Left colon (tissue), 2 donors: Measurements from ENCODE around the gene SAMD8. TPM values are rescaled to one million over a fixed set of nuclear protein-coding genes. Genes with fewer than 3 reads are reported as not detected.
"Not testable (repeated sequence)": the region's sequence is repeated elsewhere in the genome, so short reads cannot be mapped to it uniquely, and the experiment has no call there.

Source experiments
- ATAC-seq: fragments of 200-7000 bp; cut with Tn5 transposase; one replicate; pipeline ENCODE4 v1.9.1; 2020; ENCODE audit warnings: mild to moderate bottlenecking, moderate library complexity
- DNase-seq, 2 donors: peaks; one replicate each; pipeline ENCODE4 v3.0.0-alpha.2; 2020
- intact Hi-C, 2 donors: fragments of 100-400 bp; cut with DNase I in 1 of 2; cut with micrococcal nuclease in 1 of 2; formaldehyde crosslinking; loops; one replicate each; pipeline versions ENCODE4 v1.11.2 to v1.14.0; 2022; cut with DNase I, micrococcal nuclease
- total RNA-seq, 2 donors: library from RNA; stranded (reverse); fragmentation: NEBNext Ultra II Directional; extraction: Animal tissue kit (Norgen Biotek cat#: 25700); gene quantifications; one replicate each; pipeline ENCODE4 v1.2.1, GENCODE V29; 2021
- donor health status: DM: no; HTN: no; CAD: no.
- donor health status: DM: yes; HTN: yes; CAD: no.

The SAMD8 gene
- total RNA-seq, 2 donors from 2014 or later = 12.0 to 20.3 TPM

DNA sequence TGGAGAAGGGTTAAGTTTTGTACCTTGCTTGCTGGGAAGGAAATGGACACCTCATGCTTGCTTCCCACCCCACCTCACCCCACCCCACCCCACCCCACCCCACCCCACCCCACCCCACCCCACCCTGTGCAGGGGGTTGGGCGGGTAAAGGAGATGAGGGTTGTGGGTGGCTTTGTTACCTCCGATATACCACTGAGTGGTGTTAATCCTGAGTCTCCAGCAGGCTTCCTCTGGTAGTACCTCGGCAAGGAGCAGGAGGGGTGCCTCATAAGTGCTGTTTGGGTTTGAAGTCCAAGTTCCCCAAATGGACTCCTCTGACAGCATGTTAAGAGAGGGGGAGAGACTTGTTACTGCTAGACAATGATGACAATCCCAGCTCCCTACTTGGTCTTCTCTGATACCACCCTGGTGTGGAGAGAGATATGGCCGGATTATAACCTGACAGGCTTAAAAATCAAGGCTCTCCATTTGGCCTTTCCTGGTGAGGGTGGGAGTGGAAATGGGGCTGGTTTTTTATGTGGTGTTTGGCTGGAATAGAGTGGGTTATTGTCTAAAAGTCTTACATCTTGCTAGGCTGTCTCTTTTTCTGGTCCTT, 11.7 kb downstream of the SAMD8 start:
- DNase-seq = no peak
- ATAC-seq = no peak
- intact Hi-C loops = no loop called here

DNA sequence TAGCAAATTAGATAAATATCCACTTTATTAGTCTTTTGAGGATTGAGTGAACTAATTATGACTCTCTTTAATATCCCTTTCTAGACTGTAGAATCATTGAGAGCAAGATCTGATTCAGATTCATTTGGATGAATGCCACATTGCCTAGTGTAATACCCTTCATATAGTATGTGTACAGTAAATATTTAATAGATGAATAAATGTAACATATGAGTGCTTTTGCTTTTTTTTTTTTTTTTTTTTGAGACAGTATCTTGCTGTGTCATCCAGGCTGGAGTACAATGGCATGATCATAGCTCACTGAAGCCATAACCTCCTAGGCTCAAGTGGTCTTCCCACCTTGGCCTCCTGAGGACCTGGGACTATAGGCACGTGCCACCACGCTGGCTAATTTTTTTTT, 14.8 kb downstream of the SAMD8 start:
- intact Hi-C loops = no loop called here
- DNase-seq (no peak), ATAC-seq (no peak)

DNA sequence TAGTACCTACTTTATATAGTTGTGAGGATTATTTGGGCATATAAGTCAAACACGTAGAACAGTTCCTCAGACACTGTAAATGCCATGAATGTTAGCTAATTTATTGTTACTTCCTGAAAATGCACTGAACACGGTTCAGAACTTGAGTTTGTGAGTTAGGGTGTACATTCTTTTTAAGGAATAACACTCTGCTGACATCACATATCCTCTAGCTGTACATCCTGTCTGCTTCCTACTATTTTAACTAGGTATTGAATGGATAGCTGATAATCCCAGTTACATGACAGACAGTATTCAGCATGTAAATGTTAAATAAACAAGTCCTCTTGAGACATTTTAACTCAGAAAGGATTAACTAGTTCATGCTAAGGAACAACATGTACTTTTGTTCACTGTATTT, 16.0 kb downstream of the SAMD8 start:
- DNase-seq (no peak), ATAC-seq (no peak)
- intact Hi-C loops = no loop called here

DNA sequence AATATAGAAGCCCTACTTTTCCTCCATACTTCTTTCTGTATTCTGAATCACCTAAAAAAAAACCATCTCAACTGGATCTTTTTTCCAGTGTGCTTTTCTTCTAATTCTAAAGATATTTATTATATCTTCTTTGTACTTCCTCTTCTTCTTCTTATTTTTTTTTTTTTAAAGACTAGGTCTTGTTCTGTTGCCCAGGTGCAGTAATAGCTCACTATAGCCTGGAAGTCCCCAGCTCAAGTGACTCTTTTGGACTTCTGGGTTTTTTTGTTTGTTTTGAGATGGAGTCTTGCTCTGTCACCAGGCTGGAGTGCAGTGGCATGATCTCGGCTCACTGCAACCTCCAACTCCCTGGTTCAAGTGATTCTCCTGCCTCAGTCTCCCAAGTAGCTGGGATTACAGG, 17.5 kb downstream of the SAMD8 start:
- DNase-seq, intact Hi-C loops, ATAC-seq: not testable (repeated sequence)

DNA sequence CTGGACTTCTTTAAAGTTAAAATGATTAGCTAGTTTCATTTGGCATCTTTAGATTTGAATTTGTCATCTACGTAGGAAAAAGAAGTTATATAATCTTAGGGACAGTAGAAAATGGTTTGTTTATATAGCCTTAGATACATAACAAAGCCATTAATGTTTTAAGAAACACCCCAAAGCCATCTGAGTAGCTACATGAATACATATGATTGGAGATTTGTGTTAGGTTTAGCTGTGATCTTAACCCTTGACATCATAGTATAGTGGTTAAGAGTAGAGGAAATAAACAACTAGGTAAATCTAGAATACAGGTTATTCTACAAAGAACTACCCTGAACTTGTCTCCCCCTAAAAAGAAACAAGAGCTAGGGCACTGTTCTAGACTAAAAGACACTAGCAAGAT, 18.1 kb downstream of the SAMD8 start:
- intact Hi-C loops = no loop called here
- ATAC-seq = no peak

DNA sequence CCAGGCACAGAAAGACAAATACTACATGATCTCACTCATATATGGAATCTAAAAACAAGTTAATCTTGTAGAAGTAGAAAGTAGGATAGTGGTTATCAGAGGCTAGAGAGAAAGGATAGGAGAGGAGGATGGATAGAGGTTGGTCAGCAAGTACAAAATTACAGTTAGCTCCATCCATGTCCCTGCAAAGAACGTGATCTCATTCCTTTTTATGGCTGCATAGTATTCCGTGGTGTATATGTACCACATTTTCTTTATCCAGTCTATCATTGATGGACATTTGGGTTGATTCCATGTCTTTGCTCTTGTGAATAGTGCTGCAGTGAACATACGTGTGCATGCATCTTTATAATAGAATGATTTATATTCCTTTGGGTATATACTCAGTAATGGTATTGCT, 22.2 kb downstream of the SAMD8 start:
- intact Hi-C loops, ATAC-seq, DNase-seq: not testable (repeated sequence)

More for the DNA sequence above, 18.1 kb downstream of the SAMD8 start:
- DNase-seq = no peak

DNA sequence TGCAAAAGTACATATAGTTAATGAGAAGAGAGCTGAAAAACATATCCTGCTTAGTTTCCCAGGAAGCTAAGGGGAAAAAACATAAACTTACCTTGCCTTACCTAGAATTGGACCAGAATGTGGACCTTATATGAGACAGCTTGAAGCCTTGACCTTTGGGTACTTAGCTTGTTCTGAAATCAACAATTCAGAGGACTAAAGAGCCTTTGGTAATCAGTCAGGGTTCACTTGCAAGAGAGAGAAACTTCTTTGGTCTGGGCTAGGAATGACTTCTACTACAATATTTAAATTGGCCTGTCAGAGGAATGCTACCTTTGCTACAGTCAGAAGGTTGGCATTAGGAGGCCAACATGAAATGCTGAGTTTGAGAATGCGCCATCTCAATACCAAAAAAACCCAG, 24.9 kb downstream of the SAMD8 start:
- DNase-seq (no peak), ATAC-seq (no peak)
- intact Hi-C loops = no loop called here

DNA sequence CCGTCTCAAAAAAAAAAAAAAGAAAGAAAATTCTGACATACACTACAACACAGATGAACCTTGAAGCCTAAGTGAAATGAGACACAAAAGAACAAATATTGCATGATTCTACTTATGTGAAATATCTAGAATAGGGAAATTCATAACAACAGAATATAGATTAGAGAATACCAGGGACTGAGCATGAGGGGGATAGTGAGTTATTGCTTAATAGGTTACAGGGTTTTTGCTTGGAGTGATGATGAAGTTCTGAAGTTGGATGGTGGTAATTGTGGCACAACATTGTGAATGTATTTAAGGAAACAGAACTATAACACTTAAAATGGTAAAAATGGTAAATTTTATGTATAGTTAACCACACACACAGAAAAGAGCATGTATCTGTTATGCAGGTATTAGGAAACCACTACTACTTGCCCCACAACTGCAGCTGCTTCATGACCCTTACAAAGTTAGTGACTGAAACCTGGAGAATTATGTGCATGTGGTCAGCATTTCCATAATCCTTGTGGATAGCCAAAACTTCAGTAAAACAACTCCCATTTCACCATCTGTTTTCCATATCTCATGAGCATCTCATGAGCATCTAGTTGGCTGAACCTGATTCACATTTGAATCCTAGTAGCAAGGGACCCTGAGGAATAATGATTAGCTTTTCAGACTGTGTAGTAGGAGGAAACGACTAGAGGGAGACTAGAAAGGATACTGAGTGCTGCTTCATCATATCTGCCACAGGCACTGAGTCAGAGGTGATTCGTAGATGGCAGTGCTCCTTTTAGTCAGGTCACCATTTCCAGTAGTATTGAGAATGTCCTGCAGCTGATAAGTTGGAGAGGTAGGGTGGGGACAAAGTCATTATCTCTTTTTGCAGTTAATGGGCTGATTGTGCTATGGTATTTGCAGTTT, 26.3 kb downstream of the SAMD8 start:
- DNase-seq (no peak), ATAC-seq (no peak)
- intact Hi-C loops = no loop called here

DNA sequence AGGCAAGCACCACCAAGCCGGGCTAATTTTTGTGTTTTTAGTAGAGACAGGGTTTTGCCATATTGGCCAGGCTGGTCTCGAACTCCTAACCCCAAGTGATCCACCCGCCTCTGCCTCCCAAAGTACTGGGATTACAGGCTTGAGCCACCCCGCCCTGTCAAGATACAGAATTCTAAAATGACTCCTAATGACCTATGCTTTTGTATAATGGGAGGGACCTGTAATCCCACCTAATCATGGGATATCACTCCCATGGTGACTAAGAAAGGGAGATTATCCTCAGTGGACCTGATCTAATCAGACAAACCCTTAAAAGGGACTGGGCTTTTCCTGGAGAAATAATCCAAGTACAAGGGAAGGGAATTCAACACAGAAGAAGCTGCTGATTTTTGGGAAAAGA, 28.8 kb downstream of the SAMD8 start:
- ATAC-seq (no peak), DNase-seq (no peak)
- intact Hi-C loops = no loop called here

DNA sequence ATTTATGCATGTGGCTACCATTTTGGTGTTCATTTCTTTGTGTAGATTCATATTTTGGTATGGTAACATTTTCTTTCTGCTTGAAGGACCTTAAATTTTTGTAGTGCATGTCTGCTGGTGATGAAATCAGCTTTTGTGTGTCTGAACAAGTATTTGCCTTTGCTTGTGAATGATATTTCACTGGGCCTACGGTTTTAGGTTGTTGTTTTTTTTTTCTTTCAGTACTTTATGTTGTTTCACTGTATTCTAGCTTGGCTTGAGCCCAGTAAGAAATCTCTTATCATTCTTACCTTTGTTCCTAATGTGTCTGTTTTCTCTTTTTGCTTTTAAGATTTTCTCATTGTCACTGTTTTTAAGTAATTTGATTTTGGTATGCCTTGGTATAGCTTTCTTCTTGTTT, 31.9 kb downstream of the SAMD8 start:
- no peak for ATAC-seq
- DNase-seq = no peak
- intact Hi-C loops = no loop called here

DNA sequence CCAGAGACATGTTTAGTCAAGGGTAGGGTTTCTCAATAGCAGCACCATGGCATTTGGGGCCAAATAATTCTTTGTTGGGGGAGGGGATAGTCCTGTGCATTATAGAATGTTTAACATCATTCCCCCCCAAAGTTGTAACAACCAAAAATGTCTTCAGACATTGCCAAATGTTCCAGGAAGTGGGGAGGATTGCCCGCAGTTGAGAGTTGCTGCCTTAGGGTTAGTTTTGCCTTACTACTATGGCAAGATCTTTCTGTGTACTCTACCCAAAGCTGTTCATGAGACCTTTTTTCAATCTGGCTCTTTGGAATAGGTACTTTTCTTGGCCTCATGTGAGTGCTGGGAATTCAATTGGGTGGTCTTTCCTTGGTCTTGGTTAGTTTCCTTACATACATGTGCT, 34.1 kb downstream of the SAMD8 start:
- no peak for DNase-seq
- intact Hi-C loops = no loop called here
- no peak for ATAC-seq

DNA sequence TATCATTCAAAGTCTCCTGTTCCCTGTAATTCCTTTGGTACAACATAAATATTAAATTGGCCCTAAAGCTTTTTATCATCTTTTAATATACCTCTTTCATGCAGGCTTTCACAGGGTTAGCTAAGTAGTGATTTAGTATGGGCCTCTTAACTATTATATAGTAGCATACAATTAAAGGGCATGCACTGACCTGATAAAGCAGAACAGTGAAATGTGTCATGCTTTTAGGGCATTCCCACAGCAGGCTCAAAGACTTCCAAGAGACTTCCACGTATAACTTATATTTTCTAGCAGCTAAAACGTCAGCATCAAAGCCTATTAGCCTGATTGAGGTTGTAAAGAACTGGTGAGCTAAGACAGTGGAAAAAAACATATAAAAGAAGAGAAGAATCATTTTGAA, 35.3 kb downstream of the SAMD8 start:
- no peak for ATAC-seq
- intact Hi-C loops = no loop called here
- DNase-seq = no peak

DNA sequence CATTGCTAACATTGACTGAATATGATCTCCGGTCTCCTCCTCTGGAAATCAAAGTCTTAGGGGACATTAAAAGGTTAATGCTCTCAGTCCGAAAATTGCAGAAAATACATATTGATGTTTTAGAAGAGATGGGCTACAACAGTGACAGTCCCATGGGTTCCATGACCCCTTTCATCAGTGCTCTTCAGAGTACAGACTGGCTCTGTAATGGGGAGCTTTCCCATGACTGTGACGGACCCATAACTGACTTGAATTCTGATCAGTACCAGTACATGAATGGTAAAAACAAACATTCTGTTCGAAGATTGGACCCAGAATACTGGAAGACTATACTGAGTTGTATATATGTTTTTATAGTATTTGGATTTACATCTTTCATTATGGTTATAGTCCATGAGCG, 39.2 kb downstream of the SAMD8 start:
- ATAC-seq (no peak), DNase-seq (no peak)
- intact Hi-C loops = no loop called here

DNA sequence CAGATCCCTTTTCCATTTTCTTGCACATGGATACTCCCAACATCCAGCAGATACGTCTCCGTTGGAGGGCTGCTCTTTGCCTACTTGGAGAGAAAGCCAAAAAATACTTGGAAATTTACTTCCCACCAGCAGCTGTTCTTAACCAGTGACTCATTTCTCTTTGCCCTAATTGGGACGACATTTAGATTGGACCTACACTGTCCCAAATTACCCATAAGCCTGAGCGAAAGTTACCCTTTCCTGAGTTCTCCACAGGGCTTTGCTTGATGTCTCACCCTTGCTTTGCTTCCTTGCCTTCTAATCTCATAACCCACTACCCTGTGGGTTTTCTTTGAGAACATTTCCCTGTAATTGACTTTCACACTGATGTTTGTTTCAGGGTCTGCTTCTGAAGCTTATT, 48.1 kb downstream of the SAMD8 start:
- intact Hi-C loops = no loop called here
- DNase-seq (no peak), ATAC-seq (no peak)

DNA sequence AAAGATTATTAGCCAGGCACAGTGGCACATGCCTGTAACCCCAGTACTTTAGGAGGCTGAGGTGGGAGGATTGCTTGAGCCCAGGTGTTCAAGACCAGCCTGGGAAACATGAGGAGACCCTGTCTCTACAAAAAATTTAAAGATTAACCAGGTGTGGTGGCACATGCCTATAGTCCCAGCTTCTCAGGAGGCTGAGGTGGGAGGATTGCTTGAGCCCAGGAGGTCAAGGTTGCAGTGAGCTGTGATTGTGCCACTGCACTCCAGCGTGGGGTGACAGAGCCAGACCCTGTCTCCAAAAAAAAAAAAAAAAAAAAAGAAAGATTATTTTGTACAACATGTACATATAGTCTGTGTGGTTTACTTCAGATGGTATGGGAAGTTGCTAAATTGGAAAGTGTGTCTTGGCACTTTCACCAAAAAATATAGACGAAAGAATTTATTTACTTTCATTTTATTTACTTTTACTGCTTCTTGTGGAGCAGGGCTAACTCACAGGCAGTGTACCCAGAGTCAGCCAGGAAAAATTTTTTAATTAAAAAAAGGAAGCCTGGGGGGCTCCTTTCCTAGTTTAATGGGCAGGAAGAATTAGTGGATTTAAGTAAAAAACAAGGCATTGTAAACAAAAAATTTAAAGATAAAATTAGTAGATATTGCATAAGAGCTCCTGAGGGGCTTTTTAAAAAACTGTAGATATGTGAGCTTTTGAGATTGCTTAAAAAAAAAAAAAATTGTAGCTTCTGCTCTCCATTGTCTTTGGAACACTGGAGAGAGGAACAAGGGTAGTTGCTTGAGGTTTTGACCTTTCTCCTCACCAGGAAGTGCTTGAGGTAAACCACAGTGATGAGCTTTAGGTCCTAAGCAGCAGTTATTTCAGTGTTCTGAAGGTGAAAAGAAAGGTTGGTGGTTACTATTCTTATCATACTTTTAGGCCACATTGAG, 54.5 kb downstream of the SAMD8 start:
- ATAC-seq = peak; percentile 72
- no peak for DNase-seq
- intact Hi-C loops = no loop called here

DNA sequence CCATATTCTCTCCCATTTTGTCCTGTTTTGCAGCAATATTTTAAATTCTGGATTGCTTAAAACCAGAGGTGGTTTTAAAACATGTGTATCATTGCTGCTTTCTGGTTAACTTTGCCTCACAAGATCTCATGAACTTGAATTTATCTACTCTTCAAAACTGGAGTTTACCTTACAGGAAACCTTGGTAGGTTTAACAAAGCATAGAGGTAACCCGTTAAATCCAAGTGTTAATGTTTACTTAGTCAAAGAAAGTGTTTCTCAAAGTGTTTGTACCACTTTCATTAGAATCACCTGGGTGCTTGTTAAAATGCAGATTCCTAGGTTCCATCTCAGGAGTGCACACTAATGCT, 55.1 kb downstream of the SAMD8 start:
- DNase-seq = no peak
- intact Hi-C loops = no loop called here
- ATAC-seq = no peak

DNA sequence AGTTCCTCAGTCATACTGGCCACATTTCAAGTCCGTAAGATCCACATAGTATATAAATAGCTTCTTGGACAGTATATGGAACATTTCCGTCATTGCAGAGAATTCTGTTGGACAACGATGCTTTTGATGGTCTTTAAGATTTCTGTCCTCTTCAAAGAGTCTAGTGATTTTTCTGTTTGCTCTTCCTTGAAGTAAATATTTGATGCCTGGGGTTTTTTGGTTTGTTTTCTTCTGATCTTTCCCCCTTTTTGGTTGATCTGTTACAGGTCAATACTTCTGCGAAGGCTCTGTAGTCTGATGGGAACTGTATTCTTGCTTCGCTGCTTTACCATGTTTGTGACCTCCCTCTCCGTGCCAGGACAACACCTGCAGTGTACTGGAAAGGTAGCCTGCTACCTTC, 56.8 kb downstream of the SAMD8 start:
- no peak for ATAC-seq
- intact Hi-C loops = no loop called here

DNA sequence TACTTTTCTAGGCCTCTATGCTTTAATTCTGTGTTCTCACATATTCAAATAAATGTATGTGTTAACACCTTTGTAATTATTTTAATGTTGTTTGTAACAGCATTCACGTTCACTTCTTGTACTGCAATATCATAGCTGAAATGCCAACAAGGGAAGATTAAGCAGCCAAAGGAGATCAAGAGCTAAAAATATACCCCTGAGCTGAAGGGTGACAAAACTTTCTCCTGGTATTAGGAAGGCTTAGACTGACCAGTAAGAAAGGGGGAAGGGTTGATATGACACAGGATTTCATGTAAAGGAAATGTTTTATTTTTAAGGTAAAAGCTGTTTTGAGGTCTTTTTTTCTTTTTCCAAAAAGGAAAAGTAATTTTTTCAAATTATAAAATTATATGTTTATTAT, 58.8 kb downstream of the SAMD8 start:
- intact Hi-C loops = no loop called here
- ATAC-seq (no peak), DNase-seq (no peak)

More for the DNA sequence above, 56.8 kb downstream of the SAMD8 start:
- DNase-seq = no peak

DNA sequence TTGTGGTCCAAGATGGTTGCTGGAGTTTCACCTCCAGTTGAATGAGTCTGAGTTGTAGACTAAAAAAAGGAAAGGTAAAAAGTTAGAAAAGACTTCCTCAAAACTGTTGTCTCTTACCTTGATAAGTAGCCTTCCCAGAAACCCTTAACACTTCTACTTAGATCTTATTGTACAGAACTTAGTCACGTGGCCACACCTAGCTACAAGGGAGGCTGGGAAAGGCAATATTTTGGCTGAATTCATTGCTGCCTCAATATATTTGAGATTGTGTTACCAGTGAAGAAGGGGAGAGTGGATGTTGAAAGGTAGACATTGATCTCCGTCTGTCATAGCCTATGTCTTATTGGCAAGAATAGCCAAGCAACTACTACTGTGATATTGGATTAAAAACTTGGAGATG, 63.6 kb downstream of the SAMD8 start:
- intact Hi-C loops = no loop called here
- DNase-seq (no peak), ATAC-seq (no peak)

DNA sequence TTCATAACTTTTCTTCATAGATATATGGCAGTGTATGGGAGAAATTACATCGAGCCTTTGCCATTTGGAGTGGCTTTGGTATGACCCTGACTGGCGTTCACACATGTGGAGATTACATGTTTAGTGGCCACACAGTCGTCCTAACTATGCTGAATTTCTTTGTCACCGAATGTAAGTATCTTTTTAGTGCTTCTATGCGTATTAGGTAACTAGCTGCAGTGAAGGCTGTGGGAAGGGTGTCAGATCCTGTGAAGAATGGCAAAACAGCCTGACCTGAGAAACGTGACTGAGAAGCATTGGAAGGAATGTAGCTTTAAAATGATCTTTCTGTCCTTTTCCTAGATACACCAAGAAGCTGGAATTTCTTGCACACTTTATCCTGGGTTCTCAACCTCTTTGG, 64.6 kb downstream of the SAMD8 start:
- DNase-seq (no peak), ATAC-seq (no peak)
- intact Hi-C loops = no loop called here
